IMR-90 (cell line): ENCODE data around the gene MYH7B. TPM values are rescaled to one million over a fixed set of nuclear protein-coding genes. Genes with fewer than 3 reads are reported as not detected.

Source experiments
- ATAC-seq: fragments of 200-7000 bp; cut with Tn5 transposase; 2 replicates; pipeline ENCODE4 v1.9.1; 2020; ENCODE audit warnings: low read depth, mild to moderate bottlenecking, moderate library complexity
- BruUV-seq: library from RNA; stranded (reverse); fragments of 400-500 nt; replicated peaks from 2 replicates; lab custom pipeline; 2021; lab: Mats Ljungman, UMichigan
- CTCF ChIA-PET: fragments of 300-600 bp; formaldehyde crosslinking; extraction: SDS; loops from one replicate; lab custom pipeline; 2021; ENCODE audit warnings: antibody characterized with exemption; lab: Yijun Ruan, JAX
- POLR2A ChIA-PET: fragments of 300-600 bp; sonication (Branson Sonifier 250); formaldehyde crosslinking; loops from one replicate; lab custom pipeline; 2022; ENCODE audit warnings: antibody characterized with exemption; ENCODE audit not compliant: unreplicated experiment; lab: Charles Lee
- DNase-seq: peaks from one replicate; pipeline ENCODE4 v3.0.0; 2013
- H2AFZ ChIP-seq: replicated peaks from 2 replicates; pipeline ENCODE3; 2013; ENCODE audit warnings: low read length, mild to moderate bottlenecking; ENCODE audit not compliant: poor library complexity
- H2AK5ac ChIP-seq: 2 replicates; pipeline ENCODE4 v1.6.1; 2013; ENCODE audit warnings: low read depth, low read length, inconsistent platforms
- H2AK9ac ChIP-seq: replicated peaks from 2 replicates; pipeline ENCODE3; 2013; ENCODE audit warnings: mild to moderate bottlenecking, low read depth, low read length, moderate library complexity; ENCODE audit not compliant: poor library complexity
- H2BK120ac ChIP-seq: 2 replicates; pipeline ENCODE4 v1.6.1; 2013; ENCODE audit warnings: low read depth, low read length, inconsistent platforms
- H2BK15ac ChIP-seq: 3 replicates; pipeline ENCODE4 v1.6.1; 2013; ENCODE audit warnings: low read depth, low read length, inconsistent platforms
- H2BK20ac ChIP-seq: 2 replicates; pipeline ENCODE4 v1.6.1; 2013; ENCODE audit warnings: low read depth, mild to moderate bottlenecking, inconsistent platforms, low read length, moderate library complexity
- H2BK5ac ChIP-seq: 2 replicates; pipeline ENCODE4 v1.6.1; 2013; ENCODE audit warnings: mild to moderate bottlenecking, low read depth, low read length, inconsistent platforms; ENCODE audit not compliant: poor library complexity, severe bottlenecking
- H3K14ac ChIP-seq: replicated peaks from 2 replicates; pipeline ENCODE4 v1.6.1; 2013; ENCODE audit warnings: low read depth, low read length, inconsistent platforms
- H3K18ac ChIP-seq: 2 replicates; pipeline ENCODE4 v1.6.1; 2013; ENCODE audit warnings: low read depth, low read length, control low read depth
- H3K23ac ChIP-seq: 2 replicates; pipeline ENCODE4 v1.6.1; 2013; ENCODE audit warnings: low read depth, low read length, inconsistent platforms
- H3K27ac ChIP-seq: 2 replicates; pipeline ENCODE4 v1.5.1; 2013; ENCODE audit warnings: mild to moderate bottlenecking, control low read depth, low read length; ENCODE audit not compliant: insufficient read depth
- H3K27me3 ChIP-seq: 2 replicates; pipeline ENCODE4 v1.6.1; 2013; ENCODE audit warnings: low read length; ENCODE audit not compliant: control insufficient read depth, insufficient read depth
- H3K36me3 ChIP-seq: 2 replicates; pipeline ENCODE4 v1.6.1; 2013; ENCODE audit warnings: low read length, mixed read lengths; ENCODE audit not compliant: control insufficient read depth, insufficient read depth
- H3K4ac ChIP-seq: 2 replicates; pipeline ENCODE4 v1.6.1; 2013; ENCODE audit warnings: low read depth, low read length, inconsistent platforms
- H3K4me1 ChIP-seq: 2 replicates; pipeline ENCODE4 v1.6.1; 2013; ENCODE audit warnings: low read length, mixed read lengths; ENCODE audit not compliant: control insufficient read depth, insufficient read depth
- H3K4me2 ChIP-seq: 2 replicates; pipeline ENCODE4 v1.6.1; 2013; ENCODE audit warnings: low read depth, mild to moderate bottlenecking, control low read depth, low read length, moderate library complexity
- H3K4me3 ChIP-seq: 2 replicates; pipeline ENCODE4 v1.5.1; 2013; ENCODE audit warnings: low read depth, mild to moderate bottlenecking, control low read depth, low read length, moderate library complexity; ENCODE audit not compliant: insufficient read depth
- H3K56ac ChIP-seq: 2 replicates; pipeline ENCODE4 v1.6.1; 2013; ENCODE audit warnings: low read length, inconsistent platforms; ENCODE audit not compliant: insufficient read depth; ENCODE audit errors: extremely low read depth
- H3K79me1 ChIP-seq, 2 experiments: 2 replicates each; pipeline ENCODE4 v1.6.1; 2013; ENCODE audit warnings: low read length in 2 of 2, inconsistent platforms in 1 of 2, low read depth in 1 of 2
- H3K9ac ChIP-seq: 2 replicates; pipeline ENCODE4 v1.6.1; 2013; ENCODE audit warnings: low read depth, low read length, control low read depth
- H3K9me1 ChIP-seq: 2 replicates; pipeline ENCODE4 v1.6.1; 2013; ENCODE audit warnings: low read length, inconsistent platforms; ENCODE audit not compliant: insufficient read depth
- H3K9me3 ChIP-seq: 2 replicates; pipeline ENCODE4 v1.6.1; 2013; ENCODE audit warnings: low read length; ENCODE audit not compliant: control insufficient read depth, insufficient read depth
- H4K20me1 ChIP-seq: 2 replicates; pipeline ENCODE4 v1.6.1; 2013; ENCODE audit warnings: low read length, inconsistent platforms; ENCODE audit not compliant: insufficient read depth
- H4K5ac ChIP-seq: 2 replicates; pipeline ENCODE4 v1.6.1; 2013; ENCODE audit warnings: mild to moderate bottlenecking, low read depth, low read length, control low read depth
- H4K8ac ChIP-seq, 2 experiments: 2 replicates each; pipeline ENCODE4 v1.6.1; 2013; ENCODE audit warnings: low read depth in 2 of 2, low read length in 2 of 2, control low read depth in 1 of 2, inconsistent platforms in 1 of 2
- H4K91ac ChIP-seq: 2 replicates; pipeline ENCODE4 v1.6.1; 2013; ENCODE audit warnings: low read depth, low read length, inconsistent platforms; ENCODE audit not compliant: insufficient read depth
- BHLHE40 ChIP-seq: fragments of 150-350 bp; IDR thresholded peaks from 2 replicates; pipeline ENCODE4 v1.6.1; 2016; ENCODE audit warnings: mild to moderate bottlenecking, low read depth, low read length
- CHD1 ChIP-seq: IDR thresholded peaks from 2 replicates; pipeline ENCODE4 v1.6.1; 2012; ENCODE audit warnings: low read depth, low read length, improper control_type of control experiment
- ELK1 ChIP-seq: fragments of 150-350 bp; IDR thresholded peaks from 2 replicates; pipeline ENCODE4 v1.6.1; 2016; ENCODE audit warnings: low read depth, mild to moderate bottlenecking, low read length, moderate library complexity, borderline replicate concordance
- FOS ChIP-seq: fragments of 150-350 bp; IDR thresholded peaks from 2 replicates; pipeline ENCODE4 v1.6.1; 2016; ENCODE audit warnings: low read depth, low read length
- MAZ ChIP-seq: IDR thresholded peaks from 2 replicates; pipeline ENCODE4 v1.6.1; 2012; ENCODE audit warnings: low read depth, mild to moderate bottlenecking, low read length, improper control_type of control experiment, moderate library complexity, borderline replicate concordance
- MXI1 ChIP-seq: IDR thresholded peaks from 2 replicates; pipeline ENCODE4 v1.6.1; 2012; ENCODE audit warnings: low read depth, mild to moderate bottlenecking, low read length, moderate library complexity, borderline replicate concordance
- POLR2A ChIP-seq: IDR thresholded peaks from 2 replicates; pipeline ENCODE4 v1.6.1; 2012; ENCODE audit warnings: mild to moderate bottlenecking, low read depth, low read length
- RAD21 ChIP-seq: IDR thresholded peaks from 2 replicates; pipeline ENCODE4 v1.6.1; 2012; ENCODE audit warnings: low read length, improper control_type of control experiment
- RCOR1 ChIP-seq: IDR thresholded peaks from 2 replicates; pipeline ENCODE4 v1.6.1; 2012; ENCODE audit warnings: mild to moderate bottlenecking, low read length, improper control_type of control experiment; ENCODE audit not compliant: insufficient replicate concordance
- RFX5 ChIP-seq: IDR thresholded peaks from 2 replicates; pipeline ENCODE4 v1.8.0; 2012; ENCODE audit warnings: low read depth, mild to moderate bottlenecking, low read length, moderate library complexity
- WGBS, 2 experiments: methylation state at CpG; one replicate each; pipeline versions ENCODE4 v1.1.5 to v1.1.7; 2013; ENCODE audit warnings: missing lambda C conversion rate in 2 of 2; ENCODE audit not compliant: insufficient read length in 1 of 2; ENCODE audit errors: extremely low coverage in 2 of 2; 5-methylcytosine and 5-hydroxymethylcytosine counted together
- dilution Hi-C: fragments of 300-500 bp; cut with HindIII; formaldehyde crosslinking; loops from one replicate; pipeline ENCODE4 v1.14.3; 2018; ENCODE audit warnings: low sequenced_read_pairs; ENCODE audit not compliant: unreplicated experiment
- in situ Hi-C: fragments of 300-500 bp; cut with MboI; formaldehyde crosslinking; loops from 3 replicates; pipeline ENCODE4 v1.14.3; 2019; ENCODE audit warnings: low sequenced_read_pairs, inconsistent platforms, mixed read lengths
- intact Hi-C: fragments of 100-400 bp; cut with micrococcal nuclease; formaldehyde crosslinking; loops from 2 replicates; pipeline ENCODE4 v1.10.0; 2022
- polyA plus RNA-seq, 3 experiments: library from polyadenylated mRNA; depleted of rRNA; stranded (reverse); fragments of >200 nt; gene quantifications; 2 replicates each; pipeline ENCODE4 v1.2.3, GENCODE V29; 2012; ENCODE audit warnings: low replicate concordance in 1 of 3
- total RNA-seq: library from RNA; depleted of rRNA; stranded (reverse); fragments of >200 nt; gene quantifications from 2 replicates; pipeline ENCODE4 v1.2.3, GENCODE V29; 2012
- TF ChIP-seq, protein P1 (sequence below): conservative IDR thresholded peaks from 2 replicates; pipeline ENCODE4 v1.5.1; 2012; ENCODE audit warnings: mild to moderate bottlenecking, low read depth, low read length, improper control_type of control experiment

Gene MYH7B
- total and polyA plus RNA-seq, 2 of the 4 experiments (the other 2 are of a cell fraction), result 0.09 TPM; not detected in 1

DNA sequence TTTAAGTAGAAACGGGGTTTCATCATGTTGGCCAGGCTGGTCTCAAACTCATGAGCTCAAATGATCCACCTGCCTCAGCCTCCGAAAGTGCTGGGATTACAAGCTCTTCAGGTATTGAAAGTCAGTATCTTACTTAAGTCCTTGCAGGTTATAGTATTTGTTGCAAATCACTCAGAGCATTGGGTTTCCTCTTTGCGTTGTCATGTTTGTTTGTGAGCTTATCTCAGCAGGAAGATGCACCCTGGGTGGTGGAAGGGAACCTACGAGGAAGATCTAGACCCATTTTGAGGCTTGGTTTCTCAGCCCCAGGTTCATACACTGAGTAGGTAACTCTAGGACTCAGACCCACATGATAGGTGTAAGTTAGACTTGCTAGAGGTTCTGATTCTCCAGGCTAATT, 18.6 kb downstream of the MYH7B start:
- intact Hi-C loops, result no loop called here
- ATAC-seq (no peak), DNase-seq (no peak)
- TF ChIP-seq CHD1 (no peak), MXI1 (no peak), POLR2A (no peak), BHLHE40 (no peak), ELK1 (no peak), FOS (no peak), RCOR1 (no peak), RFX5 (no peak), MAZ (no peak), RAD21 (no peak)
- TF ChIP-seq, protein P1, sequence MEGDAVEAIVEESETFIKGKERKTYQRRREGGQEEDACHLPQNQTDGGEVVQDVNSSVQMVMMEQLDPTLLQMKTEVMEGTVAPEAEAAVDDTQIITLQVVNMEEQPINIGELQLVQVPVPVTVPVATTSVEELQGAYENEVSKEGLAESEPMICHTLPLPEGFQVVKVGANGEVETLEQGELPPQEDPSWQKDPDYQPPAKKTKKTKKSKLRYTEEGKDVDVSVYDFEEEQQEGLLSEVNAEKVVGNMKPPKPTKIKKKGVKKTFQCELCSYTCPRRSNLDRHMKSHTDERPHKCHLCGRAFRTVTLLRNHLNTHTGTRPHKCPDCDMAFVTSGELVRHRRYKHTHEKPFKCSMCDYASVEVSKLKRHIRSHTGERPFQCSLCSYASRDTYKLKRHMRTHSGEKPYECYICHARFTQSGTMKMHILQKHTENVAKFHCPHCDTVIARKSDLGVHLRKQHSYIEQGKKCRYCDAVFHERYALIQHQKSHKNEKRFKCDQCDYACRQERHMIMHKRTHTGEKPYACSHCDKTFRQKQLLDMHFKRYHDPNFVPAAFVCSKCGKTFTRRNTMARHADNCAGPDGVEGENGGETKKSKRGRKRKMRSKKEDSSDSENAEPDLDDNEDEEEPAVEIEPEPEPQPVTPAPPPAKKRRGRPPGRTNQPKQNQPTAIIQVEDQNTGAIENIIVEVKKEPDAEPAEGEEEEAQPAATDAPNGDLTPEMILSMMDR, result no peak
- H2BK20ac ChIP-seq, result no peak overlapping the region
- no peaks in the 10 kb centered on the region for H3K36me3 ChIP-seq
- no peak overlapping the region for H3K4ac ChIP-seq
- H2AK9ac ChIP-seq, result no peak overlapping the region
- H3K27me3 ChIP-seq, result peaks cover 45% of the 10 kb centered on the region
- no peak overlapping the region for H4K91ac ChIP-seq
- no peak overlapping the region for H4K5ac ChIP-seq
- ChIA-PET CTCF (no interaction called here), POLR2A (interaction anchor here (0.6 kb wide), 2 partner anchors 16 to 51 kb away, joined by 5 to 11 read pairs; no protein-coding TSS in a partner anchor)
- H4K20me1 ChIP-seq, result no peaks in the 10 kb centered on the region
- no peak overlapping the region for H2AFZ ChIP-seq
- H3K14ac ChIP-seq, result no peak overlapping the region
- no peak overlapping the region for H4K8ac ChIP-seq
- no peak overlapping the region for H3K4me2 ChIP-seq
- H3K18ac ChIP-seq, result no peak overlapping the region
- dilution Hi-C loops, result no loop called here
- no peak overlapping the region for H3K23ac ChIP-seq
- no CpG with 5 or more reads among the region's 4 CpGs for WGBS, 2 experiments
- no peak overlapping the region for H2BK15ac ChIP-seq
- no peak overlapping the region for H3K27ac ChIP-seq
- no peaks in the 10 kb centered on the region for H3K79me1 ChIP-seq
- 0 out of 2 replicates have a peak, but pooled peaks cover 8% of the 10 kb centered on the region for H3K9me1 ChIP-seq
- no peak overlapping the region for H3K56ac ChIP-seq
- no peak overlapping the region for H2BK5ac ChIP-seq
- H2BK120ac ChIP-seq, result no peak overlapping the region
- no peak overlapping the region for H3K4me3 ChIP-seq
- H3K4me1 ChIP-seq, result no peaks in the 10 kb centered on the region
- no peak overlapping the region for H3K9ac ChIP-seq
- in situ Hi-C loops, result no loop called here
- BruUV-seq, result no TSS peak
- no peak overlapping the region for H2AK5ac ChIP-seq
- no peaks in the 10 kb centered on the region for H3K9me3 ChIP-seq
